Measurements from ENCODE around the gene BRINP2.

GRCh38 chr1:177230228-177231016 is 59.7 kb downstream of the BRINP2 start:
- no peak for TF ChIP-seq CTCF (IDR thresholded peaks at IDR 0.05)
- TF ChIP-seq ZFX (IDR thresholded peaks at IDR 0.05; ENCODE audit: borderline replicate concordance), result no peak

Measured in 22Rv1 (cell line).